Mesenchymal stem cell (in vitro differentiated cells and primary cell): ENCODE measurements around the gene KRT38.

ENCODE experiments used
- DNase-seq: peaks from one replicate; pipeline ENCODE4 v3.0.0-alpha.2; 2013
- H2AFZ ChIP-seq: one replicate; pipeline ENCODE4 v1.6.1; 2013; ENCODE audit warnings: low read depth, mild to moderate bottlenecking, control low read depth, inconsistent platforms, low read length, moderate library complexity
- H2AK5ac ChIP-seq: 2 replicates; pipeline ENCODE4 v1.6.1; 2013; ENCODE audit warnings: low read length, moderate library complexity, mild to moderate bottlenecking, inconsistent platforms; ENCODE audit not compliant: severe bottlenecking
- H2BK120ac ChIP-seq: one replicate; pipeline ENCODE4 v1.6.1; 2013; ENCODE audit warnings: low read depth, mild to moderate bottlenecking, inconsistent platforms, low read length, moderate library complexity
- H2BK12ac ChIP-seq, 2 experiments: one replicate each; pipeline ENCODE4 v1.6.1; 2013; ENCODE audit warnings: inconsistent platforms in 2 of 2, low read length in 2 of 2, mild to moderate bottlenecking in 2 of 2, moderate library complexity in 2 of 2, control low read depth in 1 of 2
- H2BK15ac ChIP-seq: one replicate; pipeline ENCODE4 v1.6.1; 2013; ENCODE audit warnings: mild to moderate bottlenecking, low read depth, inconsistent platforms; ENCODE audit not compliant: poor library complexity, severe bottlenecking
- H2BK5ac ChIP-seq: 2 replicates; pipeline ENCODE4 v1.6.1; 2013; ENCODE audit warnings: low read depth, mild to moderate bottlenecking, low read length, control low read depth, inconsistent platforms; ENCODE audit not compliant: poor library complexity, severe bottlenecking
- H3K14ac ChIP-seq, 2 experiments: one replicate each; pipeline ENCODE4 v1.6.1; 2013; ENCODE audit warnings: inconsistent platforms in 2 of 2, low read length in 2 of 2, control low read depth in 1 of 2, mild to moderate bottlenecking in 1 of 2, moderate library complexity in 1 of 2
- H3K18ac ChIP-seq, 2 experiments: one replicate each; pipeline ENCODE4 v1.6.1; 2013; ENCODE audit warnings: inconsistent platforms in 2 of 2, low read length in 2 of 2, control low read depth in 1 of 2, low read depth in 1 of 2, mild to moderate bottlenecking in 1 of 2
- H3K23ac ChIP-seq, 2 experiments: one replicate each; pipeline ENCODE4 v1.6.1; 2013; ENCODE audit warnings: inconsistent platforms in 2 of 2, low read length in 2 of 2, mild to moderate bottlenecking in 2 of 2, moderate library complexity in 2 of 2, control low read depth in 1 of 2
- H3K27ac ChIP-seq: 2 replicates; pipeline ENCODE4 v1.5.1; 2013; ENCODE audit warnings: mild to moderate bottlenecking, moderate library complexity, low read length, control low read depth, inconsistent platforms; ENCODE audit not compliant: poor library complexity, severe bottlenecking
- H3K27me3 ChIP-seq, 2 experiments: 2 replicates each; pipeline versions ENCODE4 v1.6.1 to v1.7.0; 2013; ENCODE audit warnings: low read length in 2 of 2, mild to moderate bottlenecking in 2 of 2, moderate library complexity in 2 of 2, control low read depth in 1 of 2, inconsistent platforms in 1 of 2; ENCODE audit not compliant: control insufficient read depth in 1 of 2, insufficient read depth in 1 of 2
- H3K36me3 ChIP-seq, 2 experiments: 2 replicates each; pipeline versions ENCODE4 v1.6.1 to v1.7.0; 2013; ENCODE audit warnings: low read length in 2 of 2, control low read depth in 1 of 2, inconsistent platforms in 1 of 2, low read depth in 1 of 2, mild to moderate bottlenecking in 1 of 2; ENCODE audit not compliant: insufficient read depth in 2 of 2, control insufficient read depth in 1 of 2
- H3K4ac ChIP-seq, 2 experiments: one replicate each; pipeline ENCODE4 v1.6.1; 2013; ENCODE audit warnings: inconsistent platforms in 2 of 2, low read length in 2 of 2, mild to moderate bottlenecking in 2 of 2, moderate library complexity in 2 of 2, control low read depth in 1 of 2, low read depth in 1 of 2
- H3K4me1 ChIP-seq: 2 replicates; pipeline ENCODE4 v1.6.1; 2013; ENCODE audit warnings: low read depth, low read length, control low read depth; ENCODE audit not compliant: control insufficient read depth, insufficient read depth
- H3K4me2 ChIP-seq: 2 replicates; pipeline ENCODE4 v1.6.1; 2013; ENCODE audit warnings: low read length, mild to moderate bottlenecking, inconsistent platforms; ENCODE audit not compliant: poor library complexity, severe bottlenecking
- H3K4me3 ChIP-seq, 2 experiments: 2 replicates each; pipeline versions ENCODE4 v1.5.1 to v1.7.0; 2013; ENCODE audit warnings: low read length in 2 of 2, mild to moderate bottlenecking in 2 of 2, control low read depth in 1 of 2, low read depth in 1 of 2; ENCODE audit not compliant: insufficient read depth in 1 of 2
- H3K79me1 ChIP-seq: replicated peaks from 2 replicates; pipeline ENCODE4 v1.6.1; 2013; ENCODE audit warnings: mild to moderate bottlenecking, control low read depth, low read length, inconsistent platforms; ENCODE audit not compliant: poor library complexity, severe bottlenecking
- H3K9ac ChIP-seq: 2 replicates; pipeline ENCODE4 v1.7.0; 2013; ENCODE audit warnings: mild to moderate bottlenecking, low read length, moderate library complexity
- H3K9me3 ChIP-seq: 2 replicates; pipeline ENCODE4 v1.7.0; 2013; ENCODE audit warnings: mild to moderate bottlenecking, low read length; ENCODE audit not compliant: control insufficient read depth
- H4K8ac ChIP-seq: one replicate; pipeline ENCODE4 v1.6.1; 2013; ENCODE audit warnings: inconsistent platforms, mild to moderate bottlenecking, low read length, moderate library complexity
- H4K91ac ChIP-seq: one replicate; pipeline ENCODE4 v1.6.1; 2013; ENCODE audit warnings: mild to moderate bottlenecking, low read length, inconsistent platforms
- WGBS: methylation state at CpG from one replicate; pipeline ENCODE4 v1.1.7; 2013; ENCODE audit warnings: mixed read lengths; 5-methylcytosine and 5-hydroxymethylcytosine counted together

The KRT38 gene

DNA sequence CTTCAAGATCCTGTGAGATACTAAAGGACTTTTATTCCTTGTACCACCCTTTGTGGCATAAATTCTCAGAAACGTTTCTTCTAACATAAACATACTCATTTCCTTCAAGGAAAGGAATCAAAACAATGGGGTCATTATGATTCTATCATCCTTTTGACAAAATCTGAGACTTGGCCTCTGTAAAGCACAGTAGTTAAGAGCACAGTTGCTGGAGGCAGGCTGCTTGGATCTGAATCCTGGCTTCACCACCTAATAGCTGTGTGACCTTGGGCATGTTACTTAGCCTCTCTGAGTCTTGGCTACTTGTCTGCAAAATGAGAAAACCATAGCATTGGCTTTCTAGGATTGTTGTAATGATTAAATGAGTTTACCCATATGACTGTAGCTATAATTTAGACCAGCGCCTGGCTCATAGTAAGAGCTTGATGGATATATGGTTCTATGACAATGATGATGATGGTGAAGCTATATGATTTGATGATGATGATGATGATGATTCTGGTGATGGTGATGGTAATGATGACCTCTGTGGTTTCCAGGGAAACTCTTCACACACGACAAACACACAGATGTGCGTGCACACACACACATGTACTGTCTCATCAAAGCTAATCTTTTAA is 37.3 kb downstream of the KRT38 start:
- 43% methylated on average over 3 of the region's 4 CpGs for WGBS
- no peak overlapping the region for H3K14ac ChIP-seq
- no peak overlapping the region for H2AFZ ChIP-seq

DNA sequence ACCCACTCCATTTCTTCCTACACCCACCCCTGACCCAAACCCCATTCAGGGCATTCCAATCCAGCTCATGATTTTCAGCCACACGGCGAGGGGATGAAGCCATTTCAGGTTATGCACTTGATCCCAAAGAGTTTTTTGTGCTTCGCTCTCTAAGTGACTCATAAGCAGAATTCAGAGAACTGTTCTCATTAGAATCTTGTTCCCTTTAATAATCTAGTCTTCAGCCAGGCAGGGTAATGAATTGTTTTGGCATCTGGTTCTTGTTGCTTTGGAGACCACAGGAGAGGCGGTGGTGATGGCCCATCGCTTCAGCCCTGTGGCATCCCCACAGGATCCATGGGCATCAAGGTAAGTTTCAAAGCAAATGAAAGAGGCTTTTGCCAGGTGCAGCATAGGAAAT is 38.6 kb downstream of the KRT38 start:
- Histone ChIP-seq H4K8ac (no peak overlapping the region), H3K4me1 (peaks cover 22% of the 10 kb centered on the region), H3K4me2 (no peak overlapping the region), H3K79me1 (no peaks in the 10 kb centered on the region), H3K27ac (no peak overlapping the region), H3K9me3 (no peaks in the 10 kb centered on the region), H3K23ac (no peak overlapping the region), H2BK5ac (no peak overlapping the region), H3K27me3 (peaks cover 0 to 20% of the 10 kb centered on the region in 2 experiments), H2AK5ac (peak overlapping the region; percentile 31), H3K4ac (no peak overlapping the region), H2AFZ (no peak overlapping the region), H4K91ac (no peak overlapping the region), H2BK12ac (no peak overlapping the region), H3K9ac (no peak overlapping the region), H3K36me3 (no peaks in the 10 kb centered on the region), H2BK15ac (no peak overlapping the region), H3K18ac (no peak overlapping the region), H2BK120ac (no peak overlapping the region), H3K4me3 (no peak overlapping the region), H3K14ac (no peak overlapping the region)
- no peak for DNase-seq
- 91% methylated on average over 5 of the region's 5 CpGs for WGBS

More for the DNA sequence above, 37.3 kb downstream of the KRT38 start:
- peaks cover 0 to 20% of the 10 kb centered on the region in 2 experiments for H3K27me3 ChIP-seq
- H3K23ac ChIP-seq, result no peak overlapping the region
- H3K4me3 ChIP-seq, result no peak overlapping the region
- no peaks in the 10 kb centered on the region for H3K79me1 ChIP-seq
- H3K4ac ChIP-seq, result no peak overlapping the region
- H2AK5ac ChIP-seq, result no peak overlapping the region
- H3K18ac ChIP-seq, result no peak overlapping the region
- H3K9me3 ChIP-seq, result no peaks in the 10 kb centered on the region
- no peak overlapping the region for H2BK5ac ChIP-seq
- no peak overlapping the region for H2BK15ac ChIP-seq
- H3K27ac ChIP-seq, result peak overlapping the region; percentile 4
- H3K4me1 ChIP-seq, result peaks cover 22% of the 10 kb centered on the region
- H4K8ac ChIP-seq, result no peak overlapping the region
- H3K9ac ChIP-seq, result no peak overlapping the region
- H3K4me2 ChIP-seq, result no peak overlapping the region
- H3K36me3 ChIP-seq, result no peaks in the 10 kb centered on the region
- no peak for DNase-seq
- no peak overlapping the region for H2BK12ac ChIP-seq
- H2BK120ac ChIP-seq, result no peak overlapping the region
- H4K91ac ChIP-seq, result no peak overlapping the region

DNA sequence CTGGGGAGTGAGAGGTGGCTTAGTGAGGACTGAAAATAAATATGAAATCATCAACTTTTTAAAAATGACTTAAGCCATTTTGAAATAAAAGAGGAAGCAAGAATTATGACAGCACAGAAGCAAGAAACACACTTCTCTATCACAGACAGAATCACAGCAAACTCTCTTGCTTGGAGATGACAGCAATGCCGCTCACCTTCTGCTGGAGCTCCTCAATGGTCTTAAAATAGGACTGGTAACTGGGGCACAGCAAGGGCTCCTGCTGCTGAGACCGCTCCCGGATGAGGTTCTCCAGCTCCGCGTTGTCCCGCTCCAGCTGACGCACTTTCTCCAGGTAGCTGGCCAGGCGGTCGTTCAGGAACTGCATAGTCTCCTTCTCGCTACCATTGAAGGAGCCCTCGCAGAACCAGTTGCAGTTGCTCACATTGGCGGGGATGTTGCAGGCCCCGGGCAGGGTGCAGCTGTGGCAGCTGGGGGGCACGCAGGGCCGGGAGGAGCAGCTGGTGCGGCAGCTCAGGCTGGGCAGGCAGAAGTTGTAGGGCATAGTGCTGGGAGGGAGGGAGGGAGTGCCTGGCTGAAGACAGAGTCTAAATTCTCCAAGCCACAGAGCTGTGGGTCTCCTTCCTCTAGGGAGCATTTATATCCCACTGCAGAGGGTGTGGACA is 43.7 kb downstream of the KRT38 start, which contains the start of gene KRT31:
KRT31 (minus strand) TSS at position 613 of the 665 bp plus-strand sequence; CDS start at position 544, 69 bp downstream.
- peaks cover 0 to 35% of the 10 kb centered on the region in 2 experiments for H3K27me3 ChIP-seq

GRCh38 chr17:41396340-41396739 is 44.4 kb downstream of the KRT38 start:
- no peak overlapping the region for H4K91ac ChIP-seq
- no peak overlapping the region for H3K9ac ChIP-seq
- WGBS, result 93% methylated on average over 7 of the region's 7 CpGs
- no peaks in the 10 kb centered on the region for H3K9me3 ChIP-seq
- H2BK120ac ChIP-seq, result no peak overlapping the region
- H3K4me1 ChIP-seq, result peaks cover 4% of the 10 kb centered on the region
- no peak overlapping the region for H3K18ac ChIP-seq
- no peaks in the 10 kb centered on the region for H3K79me1 ChIP-seq
- H3K4ac ChIP-seq, result no peak overlapping the region
- H2AK5ac ChIP-seq, result no peak overlapping the region
- no peak overlapping the region for H2AFZ ChIP-seq
- no peak overlapping the region for H4K8ac ChIP-seq
- no peak overlapping the region for H3K14ac ChIP-seq
- H3K27ac ChIP-seq, result no peak overlapping the region
- peaks cover 0 to 35% of the 10 kb centered on the region in 2 experiments for H3K27me3 ChIP-seq
- H3K36me3 ChIP-seq, result no peaks in the 10 kb centered on the region
- H3K4me2 ChIP-seq, result no peak overlapping the region
- H3K23ac ChIP-seq, result no peak overlapping the region
- no peak for DNase-seq
- no peak overlapping the region for H2BK12ac ChIP-seq
- H3K4me3 ChIP-seq, result no peak overlapping the region
- H2BK5ac ChIP-seq, result no peak overlapping the region
- no peak overlapping the region for H2BK15ac ChIP-seq

More for the DNA sequence above, 43.7 kb downstream of the KRT38 start, which contains the start of gene KRT31:
- H3K14ac ChIP-seq, result no peak within 1 kb of the TSS
- WGBS, result 91% methylated on average over 16 of the region's 16 CpGs
- H4K91ac ChIP-seq, result no peak within 1 kb of the TSS
- no peak within 1 kb of the TSS for H3K18ac ChIP-seq
- no peak for DNase-seq
- no peak within 1 kb of the TSS for H2BK120ac ChIP-seq
- H2AK5ac ChIP-seq, result no peak within 1 kb of the TSS
- no peak within 1 kb of the TSS for H2BK5ac ChIP-seq
- no peak within 1 kb of the TSS for H2AFZ ChIP-seq
- H2BK15ac ChIP-seq, result no peak within 1 kb of the TSS
- no peak within 1 kb of the TSS for H4K8ac ChIP-seq
- no peak within 1 kb of the TSS for H3K27ac ChIP-seq
- no peak within 1 kb of the TSS for H3K23ac ChIP-seq
- H3K9ac ChIP-seq, result no peak within 1 kb of the TSS
- no peak within 1 kb of the TSS for H3K4me2 ChIP-seq
- no peaks in the 10 kb centered on the region for H3K79me1 ChIP-seq
- no peak within 1 kb of the TSS for H3K4ac ChIP-seq
- no peak within 1 kb of the TSS for H2BK12ac ChIP-seq
- no peaks in the 10 kb centered on the region for H3K9me3 ChIP-seq
- no peaks in the 10 kb centered on the region for H3K36me3 ChIP-seq
- peaks cover 7% of the 10 kb centered on the region for H3K4me1 ChIP-seq
- H3K4me3 ChIP-seq, result no peak within 1 kb of the TSS
